IMR-90 (cell line): Measurements from ENCODE around the gene CFAP58. TPM values are rescaled to one million over a fixed set of nuclear protein-coding genes. Genes with fewer than 3 reads are reported as not detected.
"Not testable (repeated sequence)": the region's sequence is repeated elsewhere in the genome, so short reads cannot be mapped to it uniquely, and the experiment has no call there.

ENCODE experiments used
- ATAC-seq: fragments of 200-7000 bp; cut with Tn5 transposase; 2 replicates; pipeline ENCODE4 v1.9.1; 2020; ENCODE audit warnings: low read depth, mild to moderate bottlenecking, moderate library complexity
- BruUV-seq: library from RNA; stranded (reverse); fragments of 400-500 nt; replicated peaks from 2 replicates; lab custom pipeline; 2021; lab: Mats Ljungman, UMichigan
- CTCF ChIA-PET: fragments of 300-600 bp; formaldehyde crosslinking; extraction: SDS; loops from one replicate; lab custom pipeline; 2021; ENCODE audit warnings: antibody characterized with exemption; lab: Yijun Ruan, JAX
- POLR2A ChIA-PET: fragments of 300-600 bp; sonication (Branson Sonifier 250); formaldehyde crosslinking; loops from one replicate; lab custom pipeline; 2022; ENCODE audit warnings: antibody characterized with exemption; ENCODE audit not compliant: unreplicated experiment; lab: Charles Lee
- DNase-seq: peaks from one replicate; pipeline ENCODE4 v3.0.0; 2013
- H2AFZ ChIP-seq: replicated peaks from 2 replicates; pipeline ENCODE3; 2013; ENCODE audit warnings: low read length, mild to moderate bottlenecking; ENCODE audit not compliant: poor library complexity
- H2AK5ac ChIP-seq: 2 replicates; pipeline ENCODE4 v1.6.1; 2013; ENCODE audit warnings: low read depth, low read length, inconsistent platforms
- H2AK9ac ChIP-seq: replicated peaks from 2 replicates; pipeline ENCODE3; 2013; ENCODE audit warnings: mild to moderate bottlenecking, low read depth, low read length, moderate library complexity; ENCODE audit not compliant: poor library complexity
- H2BK120ac ChIP-seq: 2 replicates; pipeline ENCODE4 v1.6.1; 2013; ENCODE audit warnings: low read depth, low read length, inconsistent platforms
- H2BK15ac ChIP-seq: 3 replicates; pipeline ENCODE4 v1.6.1; 2013; ENCODE audit warnings: low read depth, low read length, inconsistent platforms
- H2BK20ac ChIP-seq: 2 replicates; pipeline ENCODE4 v1.6.1; 2013; ENCODE audit warnings: low read depth, mild to moderate bottlenecking, inconsistent platforms, low read length, moderate library complexity
- H2BK5ac ChIP-seq: 2 replicates; pipeline ENCODE4 v1.6.1; 2013; ENCODE audit warnings: mild to moderate bottlenecking, low read depth, low read length, inconsistent platforms; ENCODE audit not compliant: poor library complexity, severe bottlenecking
- H3K14ac ChIP-seq: replicated peaks from 2 replicates; pipeline ENCODE4 v1.6.1; 2013; ENCODE audit warnings: low read depth, low read length, inconsistent platforms
- H3K18ac ChIP-seq: 2 replicates; pipeline ENCODE4 v1.6.1; 2013; ENCODE audit warnings: low read depth, low read length, control low read depth
- H3K23ac ChIP-seq: 2 replicates; pipeline ENCODE4 v1.6.1; 2013; ENCODE audit warnings: low read depth, low read length, inconsistent platforms
- H3K27ac ChIP-seq: 2 replicates; pipeline ENCODE4 v1.5.1; 2013; ENCODE audit warnings: mild to moderate bottlenecking, control low read depth, low read length; ENCODE audit not compliant: insufficient read depth
- H3K27me3 ChIP-seq: 2 replicates; pipeline ENCODE4 v1.6.1; 2013; ENCODE audit warnings: low read length; ENCODE audit not compliant: control insufficient read depth, insufficient read depth
- H3K36me3 ChIP-seq: 2 replicates; pipeline ENCODE4 v1.6.1; 2013; ENCODE audit warnings: low read length, mixed read lengths; ENCODE audit not compliant: control insufficient read depth, insufficient read depth
- H3K4ac ChIP-seq: 2 replicates; pipeline ENCODE4 v1.6.1; 2013; ENCODE audit warnings: low read depth, low read length, inconsistent platforms
- H3K4me1 ChIP-seq: 2 replicates; pipeline ENCODE4 v1.6.1; 2013; ENCODE audit warnings: low read length, mixed read lengths; ENCODE audit not compliant: control insufficient read depth, insufficient read depth
- H3K4me2 ChIP-seq: 2 replicates; pipeline ENCODE4 v1.6.1; 2013; ENCODE audit warnings: low read depth, mild to moderate bottlenecking, control low read depth, low read length, moderate library complexity
- H3K4me3 ChIP-seq: 2 replicates; pipeline ENCODE4 v1.5.1; 2013; ENCODE audit warnings: low read depth, mild to moderate bottlenecking, control low read depth, low read length, moderate library complexity; ENCODE audit not compliant: insufficient read depth
- H3K56ac ChIP-seq: 2 replicates; pipeline ENCODE4 v1.6.1; 2013; ENCODE audit warnings: low read length, inconsistent platforms; ENCODE audit not compliant: insufficient read depth; ENCODE audit errors: extremely low read depth
- H3K79me1 ChIP-seq, 2 experiments: 2 replicates each; pipeline ENCODE4 v1.6.1; 2013; ENCODE audit warnings: low read length in 2 of 2, inconsistent platforms in 1 of 2, low read depth in 1 of 2
- H3K9ac ChIP-seq: 2 replicates; pipeline ENCODE4 v1.6.1; 2013; ENCODE audit warnings: low read depth, low read length, control low read depth
- H3K9me1 ChIP-seq: 2 replicates; pipeline ENCODE4 v1.6.1; 2013; ENCODE audit warnings: low read length, inconsistent platforms; ENCODE audit not compliant: insufficient read depth
- H3K9me3 ChIP-seq: 2 replicates; pipeline ENCODE4 v1.6.1; 2013; ENCODE audit warnings: low read length; ENCODE audit not compliant: control insufficient read depth, insufficient read depth
- H4K20me1 ChIP-seq: 2 replicates; pipeline ENCODE4 v1.6.1; 2013; ENCODE audit warnings: low read length, inconsistent platforms; ENCODE audit not compliant: insufficient read depth
- H4K5ac ChIP-seq: 2 replicates; pipeline ENCODE4 v1.6.1; 2013; ENCODE audit warnings: mild to moderate bottlenecking, low read depth, low read length, control low read depth
- H4K8ac ChIP-seq, 2 experiments: 2 replicates each; pipeline ENCODE4 v1.6.1; 2013; ENCODE audit warnings: low read depth in 2 of 2, low read length in 2 of 2, control low read depth in 1 of 2, inconsistent platforms in 1 of 2
- H4K91ac ChIP-seq: 2 replicates; pipeline ENCODE4 v1.6.1; 2013; ENCODE audit warnings: low read depth, low read length, inconsistent platforms; ENCODE audit not compliant: insufficient read depth
- WGBS, 2 experiments: methylation state at CpG; one replicate each; pipeline versions ENCODE4 v1.1.5 to v1.1.7; 2013; ENCODE audit warnings: missing lambda C conversion rate in 2 of 2; ENCODE audit not compliant: insufficient read length in 1 of 2; ENCODE audit errors: extremely low coverage in 2 of 2; 5-methylcytosine and 5-hydroxymethylcytosine counted together
- dilution Hi-C: fragments of 300-500 bp; cut with HindIII; formaldehyde crosslinking; loops from one replicate; pipeline ENCODE4 v1.14.3; 2018; ENCODE audit warnings: low sequenced_read_pairs; ENCODE audit not compliant: unreplicated experiment
- in situ Hi-C: fragments of 300-500 bp; cut with MboI; formaldehyde crosslinking; loops from 3 replicates; pipeline ENCODE4 v1.14.3; 2019; ENCODE audit warnings: low sequenced_read_pairs, inconsistent platforms, mixed read lengths
- intact Hi-C: fragments of 100-400 bp; cut with micrococcal nuclease; formaldehyde crosslinking; loops from 2 replicates; pipeline ENCODE4 v1.10.0; 2022
- polyA plus RNA-seq, 3 experiments: library from polyadenylated mRNA; depleted of rRNA; stranded (reverse); fragments of >200 nt; gene quantifications; 2 replicates each; pipeline ENCODE4 v1.2.3, GENCODE V29; 2012; ENCODE audit warnings: low replicate concordance in 1 of 3
- total RNA-seq: library from RNA; depleted of rRNA; stranded (reverse); fragments of >200 nt; gene quantifications from 2 replicates; pipeline ENCODE4 v1.2.3, GENCODE V29; 2012

The CFAP58 gene
- total and polyA plus RNA-seq, 2 of the 4 experiments (the other 2 are of a cell fraction): 0.36 to 0.72 TPM

DNA sequence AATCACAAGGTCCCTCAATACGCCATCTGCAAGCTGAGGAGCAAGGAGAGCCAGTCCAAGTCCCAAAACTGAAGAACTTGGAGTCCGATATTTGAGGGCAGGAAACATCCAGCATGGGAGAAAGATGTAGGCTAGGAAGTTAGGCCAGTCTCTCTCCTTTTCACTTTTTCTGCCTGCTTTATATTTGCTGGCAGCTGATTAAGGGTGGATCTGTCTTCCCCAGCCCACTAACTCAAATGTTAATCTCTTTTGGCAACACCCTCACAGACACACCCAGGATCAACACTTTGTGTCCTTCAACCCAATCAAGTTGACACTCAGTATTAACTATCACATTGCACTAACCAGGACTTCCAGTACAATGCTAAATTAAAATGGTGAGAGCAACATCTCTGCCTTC is 115.2 kb downstream of the CFAP58 start:
- H3K9me3 ChIP-seq, intact Hi-C loops, H2BK15ac ChIP-seq, BruUV-seq, H2BK120ac ChIP-seq, H2BK20ac ChIP-seq, H4K5ac ChIP-seq, H3K4ac ChIP-seq, H4K20me1 ChIP-seq, H3K56ac ChIP-seq, H2AK5ac ChIP-seq, H3K9ac ChIP-seq, H2AFZ ChIP-seq, H3K27ac ChIP-seq, H4K91ac ChIP-seq, in situ Hi-C loops, H3K14ac ChIP-seq, H3K4me1 ChIP-seq, H4K8ac ChIP-seq, DNase-seq, H3K9me1 ChIP-seq, H3K4me2 ChIP-seq, CTCF ChIA-PET, H3K36me3 ChIP-seq, H3K18ac ChIP-seq, H2BK5ac ChIP-seq, H2AK9ac ChIP-seq, ATAC-seq, POLR2A ChIA-PET, H3K79me1 ChIP-seq, H3K23ac ChIP-seq, H3K27me3 ChIP-seq, dilution Hi-C loops, H3K4me3 ChIP-seq: not testable (repeated sequence)
- no CpG with 5 or more reads among the region's 2 CpGs for WGBS, 2 experiments
